HepG2 (cell line): Measurements from ENCODE around the gene MED22. TPM values are rescaled to one million over a fixed set of nuclear protein-coding genes. Genes with fewer than 3 reads are reported as not detected.

Experiments
- JUNB ChIP-seq: sonication (generic); formaldehyde crosslinking; IDR thresholded peaks from 2 replicates; pipeline ENCODE4 v1.8.0; 2022; ENCODE audit warnings: missing genetic modification reagents, mild to moderate bottlenecking, borderline replicate concordance
- MAFF ChIP-seq: IDR thresholded peaks from 2 replicates; pipeline ENCODE4 v1.6.1; 2011; ENCODE audit warnings: low read depth, low read length, improper control_type of control experiment
- MED13 ChIP-seq: sonication (generic); formaldehyde crosslinking; IDR thresholded peaks from 2 replicates; pipeline ENCODE4 v1.5.0; 2020; ENCODE audit warnings: missing genetic modification reagents
- POLR2G ChIP-seq: fragments of 200-400 bp; formaldehyde crosslinking; IDR thresholded peaks from 2 replicates; pipeline ENCODE4 v1.6.1; 2018; ENCODE audit warnings: mild to moderate bottlenecking, low read depth, low read length, moderate library complexity
- PRDM10 ChIP-seq: sonication (generic); formaldehyde crosslinking; IDR thresholded peaks from 2 replicates; pipeline ENCODE4 v1.4.0; 2020; ENCODE audit warnings: low read depth, missing genetic modification reagents
- SP1 ChIP-seq, 2 experiments: fragments of 450-650 bp in 1 of 2; sonication (generic) in 1 of 2; formaldehyde crosslinking in 1 of 2; IDR thresholded peaks; 2 replicates each; pipeline versions ENCODE4 v1.4.0 to v1.6.1; 2016 to 2020; ENCODE audit warnings: missing genetic modification reagents in 1 of 2
- SPEN ChIP-seq: sonication (generic); formaldehyde crosslinking; IDR thresholded peaks from 2 replicates; pipeline ENCODE4 v1.5.1; 2020; ENCODE audit warnings: low read depth, mild to moderate bottlenecking, missing genetic modification reagents
- SRSF4 ChIP-seq: fragments of 200-400 bp; formaldehyde crosslinking; IDR thresholded peaks from one replicate; pipeline ENCODE4 v1.6.1; 2018; ENCODE audit warnings: mild to moderate bottlenecking, low read depth, low read length, moderate library complexity; ENCODE audit not compliant: poor library complexity, severe bottlenecking
- TFDP2 ChIP-seq: sonication (generic); formaldehyde crosslinking; IDR thresholded peaks from 2 replicates; pipeline ENCODE4 v1.4.0; 2020; ENCODE audit warnings: missing genetic modification reagents
- ZBTB2 ChIP-seq: sonication (generic); formaldehyde crosslinking; IDR thresholded peaks from 2 replicates; pipeline ENCODE4 v1.8.0; 2022; ENCODE audit warnings: low read depth, missing genetic modification reagents
- ZFP90 ChIP-seq: sonication (generic); formaldehyde crosslinking; IDR thresholded peaks from 2 replicates; pipeline ENCODE4 v1.8.0; 2022; ENCODE audit warnings: missing genetic modification reagents, mild to moderate bottlenecking, inconsistent platforms, borderline replicate concordance
- ZMYM2 ChIP-seq: sonication (generic); formaldehyde crosslinking; IDR thresholded peaks from 2 replicates; pipeline ENCODE4 v1.8.0; 2022; ENCODE audit warnings: mild to moderate bottlenecking, missing genetic modification reagents
- ZNF225 ChIP-seq: sonication (generic); formaldehyde crosslinking; IDR thresholded peaks from 2 replicates; pipeline ENCODE4 v1.4.0; 2020; ENCODE audit warnings: mild to moderate bottlenecking, missing genetic modification reagents
- ZNF253 ChIP-seq: sonication (generic); formaldehyde crosslinking; IDR thresholded peaks from 2 replicates; pipeline ENCODE4 v1.8.0; 2022; ENCODE audit warnings: mild to moderate bottlenecking, missing genetic modification reagents, borderline replicate concordance
- ZNF274 ChIP-seq: sonication (generic); formaldehyde crosslinking; IDR thresholded peaks from 2 replicates; pipeline ENCODE4 v1.5.1; 2020; ENCODE audit warnings: mild to moderate bottlenecking, missing genetic modification reagents
- ZNF710 ChIP-seq: sonication (generic); formaldehyde crosslinking; IDR thresholded peaks from 2 replicates; pipeline ENCODE4 v1.5.0; 2020; ENCODE audit warnings: mild to moderate bottlenecking, missing genetic modification reagents, borderline replicate concordance
- ZNF747 ChIP-seq: sonication (generic); formaldehyde crosslinking; IDR thresholded peaks from 2 replicates; pipeline ENCODE4 v1.8.1; 2023; ENCODE audit warnings: missing genetic modification reagents, mild to moderate bottlenecking, borderline replicate concordance
- ZNF790 ChIP-seq: sonication (generic); formaldehyde crosslinking; IDR thresholded peaks from 2 replicates; pipeline ENCODE4 v1.8.0; 2022; ENCODE audit warnings: missing genetic modification reagents, mild to moderate bottlenecking, borderline replicate concordance
- ZNF83 ChIP-seq: sonication (generic); formaldehyde crosslinking; IDR thresholded peaks from 2 replicates; pipeline ENCODE4 v1.4.0; 2020; ENCODE audit warnings: missing genetic modification reagents, mild to moderate bottlenecking, borderline replicate concordance
- polyA plus RNA-seq, 8 experiments: library from polyadenylated mRNA; depleted of rRNA in 3 of 8; stranded (reverse) in 7 of 8; unstranded in 1 of 8; fragments of >200 nt; fragmentation: Illumina TruSeq in 4 of 8; extraction: Trizol in 4 of 8; gene quantifications; 2 replicates each; pipeline versions ENCODE4 v1.2.1 to v1.2.3, GENCODE V29; 2011 to 2016; ENCODE audit warnings: low read depth in 4 of 8, missing spikeins in 1 of 8, mixed read lengths in 1 of 8; ENCODE audit not compliant: insufficient read depth in 1 of 8
- total RNA-seq, 5 experiments: library from RNA; depleted of rRNA; stranded (reverse); fragments of >200 nt; fragmentation: Illumina TruSeq; extraction: Trizol; gene quantifications; 2 replicates each; pipeline ENCODE4 v1.2.3, GENCODE V29; 2016; ENCODE audit warnings: low read depth in 1 of 5

The MED22 gene
- total and polyA plus RNA-seq, 2 of the 13 experiments (the other 11 are each of a cell fraction or from before 2014, with no cell fraction given) = 15.8 to 22.1 TPM

- TF ChIP-seq PRDM10 (0 out of 2 replicates have a peak, but pooled peaks have one; percentile 48), MAFF (no peak), SP1 (IDR thresholded peaks at IDR 0.05) (no peak), SP1 (CRISPR knock-in tag; IDR thresholded peaks at IDR 0.05) (0 out of 2 replicates have a peak, but pooled peaks have one; percentile 17), JUNB (CRISPR knock-in tag) (0 out of 2 replicates have a peak, but pooled peaks have one; percentile 49), ZNF747 (CRISPR knock-in tag) (peak; percentile 79; the same call in 1 of the 2 replicates), ZNF225 (CRISPR knock-in tag) (0 out of 2 replicates have a peak, but pooled peaks have one; percentile 91), ZNF274 (CRISPR knock-in tag) (peak; percentile 96; the same call in 1 of the 2 replicates), ZNF253 (peak; percentile 35; the same call in 1 of the 2 replicates), ZBTB2 (CRISPR knock-in tag) (peak; percentile 58; the same call in 1 of the 2 replicates), ZFP90 (peak; percentile 83; the same call in 1 of the 2 replicates), ZNF710 (CRISPR knock-in tag) (peak; percentile 46; the same call in 1 of the 2 replicates), SPEN (CRISPR knock-in tag) (peak; percentile 100), ZNF83 (CRISPR knock-in tag) (no peak), TFDP2 (CRISPR knock-in tag) (peak; percentile 71; the same call in 1 of the 2 replicates), ZNF790 (CRISPR knock-in tag) (peak; percentile 42; the same call in 1 of the 2 replicates), MED13 (peak; percentile 11; the same call in 1 of the 2 replicates), SRSF4 (no peak), POLR2G (peak; percentile 99), ZMYM2 (CRISPR knock-in tag) (no peak)
These were observed at the start of gene MED22, which contains the start of gene RPL7A (continued) for GRCh38 chr9:133347985-133348717.
